Activated CD8-positive, alpha-beta T cell treated with anti-CD3 and anti-CD28 coated beads for 36 hours (primary cell): ENCODE results near the gene MYO16. TPM values are rescaled to one million over a fixed set of nuclear protein-coding genes. Genes with fewer than 3 reads are reported as not detected.

Source experiments
- ATAC-seq: fragments of 200-7000 bp; cut with Tn5 transposase; one replicate; pipeline ENCODE4 v1.10.0; 2021; ENCODE audit warnings: mild to moderate bottlenecking, moderate library complexity
- CTCF ChIA-PET: fragments of 350-600 bp; sonication (Branson Sonifier 250); formaldehyde crosslinking; loops from one replicate; lab custom pipeline; 2021; ENCODE audit warnings: antibody characterized with exemption; lab: Charles Lee
- POLR2A ChIA-PET: fragments of 350-600 bp; sonication (Branson Sonifier 250); formaldehyde crosslinking; loops from one replicate; lab custom pipeline; 2021; ENCODE audit warnings: antibody characterized with exemption; lab: Charles Lee
- DNase-seq: peaks from one replicate; pipeline ENCODE4 v3.0.0-alpha.2; 2020
- H3K27ac Mint-ChIP-seq: one replicate; pipeline ENCODE4 v1.8.0; 2021; ENCODE audit warnings: mild to moderate bottlenecking, mixed read lengths
- H3K27me3 Mint-ChIP-seq: one replicate; pipeline ENCODE4 v1.8.0; 2021; ENCODE audit warnings: mixed read lengths
- H3K36me3 Mint-ChIP-seq: one replicate; pipeline ENCODE4 v1.8.0; 2021; ENCODE audit warnings: low read depth, mixed read lengths
- H3K4me1 Mint-ChIP-seq: one replicate; pipeline ENCODE4 v1.8.0; 2021; ENCODE audit warnings: low read depth, mixed read lengths
- H3K4me3 Mint-ChIP-seq: one replicate; pipeline ENCODE4 v1.8.0; 2021; ENCODE audit warnings: mild to moderate bottlenecking, moderate library complexity, mixed read lengths
- H3K9me3 Mint-ChIP-seq: one replicate; pipeline ENCODE4 v1.8.0; 2021; ENCODE audit warnings: mixed read lengths
- CTCF ChIP-seq: fragments of 200-600 bp; IDR thresholded peaks from one replicate; pipeline ENCODE4 v1.8.0; 2022; ENCODE audit warnings: antibody characterized with exemption, mild to moderate bottlenecking
- intact Hi-C: fragments of 100-400 bp; cut with micrococcal nuclease; formaldehyde crosslinking; loops from one replicate; pipeline ENCODE4 v1.10.0; 2022
- total RNA-seq, 2 experiments: library from RNA; stranded (reverse); gene quantifications; one replicate each; pipeline ENCODE4 v1.2.3, GENCODE V29; 2021

The MYO16 gene
- total RNA-seq, 2 experiments from 2014 or later: not detected

DNA sequence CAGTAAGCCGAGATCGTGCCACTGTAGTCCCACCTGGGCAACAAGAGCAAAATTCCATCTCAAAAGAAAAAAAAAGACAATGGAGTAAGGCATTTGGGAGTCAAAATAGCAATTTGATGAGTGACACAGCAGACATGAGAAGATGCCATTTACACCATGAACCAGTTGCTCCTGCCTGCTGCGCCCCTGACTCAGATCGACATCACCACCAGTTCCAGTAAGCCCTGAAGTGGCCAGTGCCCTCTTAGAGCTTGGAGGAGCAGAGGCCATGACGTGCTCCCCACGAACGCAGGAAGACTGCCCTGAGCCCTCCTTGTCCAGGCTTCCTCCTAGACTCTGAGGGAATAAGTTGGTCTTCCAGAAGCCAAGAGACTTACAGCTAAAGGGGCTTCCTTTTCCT lies 339.2 kb downstream of the MYO16 start:
- no peak for DNase-seq
- Mint-ChIP-seq H3K36me3 (no peaks in the 10 kb centered on the region), H3K27me3 (peaks cover 2% of the 10 kb centered on the region), H3K9me3 (no peaks in the 10 kb centered on the region), H3K4me1 (no peaks in the 10 kb centered on the region), H3K27ac (no peak overlapping the region), H3K4me3 (no peak overlapping the region)
- no peak for ATAC-seq
- TF ChIP-seq CTCF: no peak
- ChIA-PET CTCF (no interaction called here), POLR2A (no interaction called here)
- intact Hi-C loops: no loop called here

GRCh38 chr13:108974686-108975085 lies 345.3 kb downstream of the MYO16 start:
- ATAC-seq (no peak), DNase-seq (no peak)
- Mint-ChIP-seq H3K27ac (no peak overlapping the region), H3K4me1 (no peaks in the 10 kb centered on the region), H3K27me3 (peaks cover 15% of the 10 kb centered on the region), H3K4me3 (no peak overlapping the region), H3K9me3 (no peaks in the 10 kb centered on the region), H3K36me3 (no peaks in the 10 kb centered on the region)
- intact Hi-C loops: no loop called here
- ChIA-PET POLR2A (no interaction called here), CTCF (no interaction called here)
- TF ChIP-seq CTCF: no peak

DNA sequence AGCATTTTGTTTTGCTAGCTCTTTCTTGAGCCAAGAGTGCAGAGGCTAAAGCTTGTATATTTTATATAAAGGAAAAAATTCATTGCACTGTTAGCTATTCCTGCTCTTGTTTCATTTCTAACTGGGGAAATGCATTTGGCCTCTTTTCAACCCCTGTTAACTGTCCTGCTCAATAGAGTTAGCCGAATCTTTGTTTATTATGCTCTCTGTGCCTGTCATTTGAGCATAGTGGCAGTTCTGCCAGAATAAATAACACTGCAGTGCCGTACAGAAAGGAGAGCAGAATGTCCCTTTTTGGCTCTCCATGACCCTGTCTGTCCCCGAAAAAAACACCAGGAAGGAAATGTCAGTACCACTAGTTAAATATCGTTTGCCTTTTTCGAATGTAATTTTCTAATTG lies 350.8 kb downstream of the MYO16 start:
- Mint-ChIP-seq H3K4me3 (no peak overlapping the region), H3K27me3 (peaks cover 22% of the 10 kb centered on the region), H3K36me3 (no peaks in the 10 kb centered on the region), H3K4me1 (no peaks in the 10 kb centered on the region), H3K9me3 (no peaks in the 10 kb centered on the region), H3K27ac (no peak overlapping the region)
- DNase-seq (no peak), ATAC-seq (no peak)
- ChIA-PET POLR2A (no interaction called here), CTCF (interaction anchor here (1.4 to 2.4 kb wide), 2 partner anchors 18 to 19 kb away, joined by 4 to 6 read pairs; no protein-coding TSS in a partner anchor)
- intact Hi-C loops: no loop called here
- no peak for TF ChIP-seq CTCF

GRCh38 chr13:108981407-108981806 lies 352.0 kb downstream of the MYO16 start:
- no peak for ATAC-seq
- CTCF ChIA-PET: interaction anchor here (1.4 to 2.4 kb wide), 2 partner anchors 19 to 20 kb away, joined by 4 to 6 read pairs; no protein-coding TSS in a partner anchor

GRCh38 chr13:108983273-108983672 lies 353.9 kb downstream of the MYO16 start:
- Mint-ChIP-seq H3K4me3 (no peak overlapping the region), H3K27ac (no peak overlapping the region), H3K4me1 (no peaks in the 10 kb centered on the region), H3K27me3 (peaks cover 12% of the 10 kb centered on the region), H3K36me3 (no peaks in the 10 kb centered on the region), H3K9me3 (no peaks in the 10 kb centered on the region)
- intact Hi-C loops: no loop called here
- no peak for TF ChIP-seq CTCF
- DNase-seq: no peak
- ATAC-seq: no peak
- ChIA-PET CTCF (no interaction called here), POLR2A (no interaction called here)

More at GRCh38 chr13:108981407-108981806, 352.0 kb downstream of the MYO16 start:
- no peak for TF ChIP-seq CTCF
- intact Hi-C loops: no loop called here
- Mint-ChIP-seq H3K27me3 (peaks cover 20% of the 10 kb centered on the region), H3K27ac (no peak overlapping the region), H3K9me3 (no peaks in the 10 kb centered on the region), H3K4me3 (no peak overlapping the region), H3K36me3 (no peaks in the 10 kb centered on the region), H3K4me1 (no peaks in the 10 kb centered on the region)
- POLR2A ChIA-PET: no interaction called here
- DNase-seq: no peak
